ENCODE measurements around the gene CAT. TPM values are rescaled to one million over a fixed set of nuclear protein-coding genes. Genes with fewer than 3 reads are reported as not detected.

The CAT gene
- total RNA-seq, 3 donors from 2014 or later: 75.7 to 111 (median 89.5) TPM

DNA sequence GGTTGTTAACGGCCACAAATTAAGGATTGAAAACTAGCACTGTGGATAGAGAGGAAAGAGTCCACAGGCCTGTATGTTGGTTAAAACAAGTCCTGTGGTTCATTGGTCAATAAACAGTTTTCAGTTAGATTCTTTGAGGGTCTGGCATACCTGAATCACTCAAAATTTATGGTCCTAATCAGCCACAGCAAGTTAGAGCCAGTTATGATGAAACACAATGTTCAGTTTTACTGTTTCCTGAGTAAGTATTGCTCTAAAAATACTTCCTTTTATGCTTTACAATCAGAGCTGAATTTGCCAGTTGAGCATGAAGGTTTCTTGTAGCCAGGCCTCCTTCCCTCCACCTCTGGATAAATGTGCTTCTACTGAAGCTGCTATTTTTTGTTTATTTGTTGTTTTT is 12.9 kb upstream of the CAT start:
- Histone ChIP-seq H3K9me3 (no peaks in the 10 kb centered on the region), H3K4me1 (ENCODE audit: low read depth) (no peaks in the 10 kb centered on the region)

DNA sequence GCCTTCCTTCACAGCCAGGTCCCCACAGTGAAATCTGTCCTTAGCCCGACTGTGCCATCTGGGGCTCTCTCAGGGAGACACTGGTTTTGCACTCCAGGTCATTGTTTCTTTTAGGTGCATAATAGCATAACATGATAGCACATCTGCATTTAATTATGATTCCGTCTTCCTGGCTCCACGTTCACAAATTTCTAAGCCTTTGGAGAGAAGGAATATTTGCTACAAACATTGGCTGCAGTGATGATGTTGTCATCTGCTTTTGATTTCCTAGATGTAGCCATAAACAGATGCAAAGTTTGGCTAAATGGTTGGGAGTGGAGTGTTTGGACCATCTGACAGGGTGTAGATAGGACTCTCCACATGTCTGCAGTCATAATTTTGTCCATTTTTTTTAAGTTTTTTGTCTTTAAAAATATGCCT is 12.0 kb upstream of the CAT start:
- intact Hi-C loops (cut with DNase I, micrococcal nuclease): no loop called here
- no peaks in the 10 kb centered on the region for H3K9me3 ChIP-seq
- DNase-seq: no peak
- TF ChIP-seq, protein P1, sequence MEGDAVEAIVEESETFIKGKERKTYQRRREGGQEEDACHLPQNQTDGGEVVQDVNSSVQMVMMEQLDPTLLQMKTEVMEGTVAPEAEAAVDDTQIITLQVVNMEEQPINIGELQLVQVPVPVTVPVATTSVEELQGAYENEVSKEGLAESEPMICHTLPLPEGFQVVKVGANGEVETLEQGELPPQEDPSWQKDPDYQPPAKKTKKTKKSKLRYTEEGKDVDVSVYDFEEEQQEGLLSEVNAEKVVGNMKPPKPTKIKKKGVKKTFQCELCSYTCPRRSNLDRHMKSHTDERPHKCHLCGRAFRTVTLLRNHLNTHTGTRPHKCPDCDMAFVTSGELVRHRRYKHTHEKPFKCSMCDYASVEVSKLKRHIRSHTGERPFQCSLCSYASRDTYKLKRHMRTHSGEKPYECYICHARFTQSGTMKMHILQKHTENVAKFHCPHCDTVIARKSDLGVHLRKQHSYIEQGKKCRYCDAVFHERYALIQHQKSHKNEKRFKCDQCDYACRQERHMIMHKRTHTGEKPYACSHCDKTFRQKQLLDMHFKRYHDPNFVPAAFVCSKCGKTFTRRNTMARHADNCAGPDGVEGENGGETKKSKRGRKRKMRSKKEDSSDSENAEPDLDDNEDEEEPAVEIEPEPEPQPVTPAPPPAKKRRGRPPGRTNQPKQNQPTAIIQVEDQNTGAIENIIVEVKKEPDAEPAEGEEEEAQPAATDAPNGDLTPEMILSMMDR (IDR thresholded peaks at IDR 0.05): no peak
- no peaks in the 10 kb centered on the region for H3K4me1 ChIP-seq (ENCODE audit: low read depth)
- H3K4me3 ChIP-seq: no peak overlapping the region
- no peak for ATAC-seq
- no peaks in the 10 kb centered on the region for H3K36me3 ChIP-seq (ENCODE audit: low read depth)

More for the DNA sequence above, 12.9 kb upstream of the CAT start:
- intact Hi-C loops (cut with DNase I, micrococcal nuclease): no loop called here
- Histone ChIP-seq H3K36me3 (ENCODE audit: low read depth) (no peaks in the 10 kb centered on the region), H3K4me3 (no peak overlapping the region)
- TF ChIP-seq, protein P1 (IDR thresholded peaks at IDR 0.05): no peak
- DNase-seq: no peak
- ATAC-seq: no peak

DNA sequence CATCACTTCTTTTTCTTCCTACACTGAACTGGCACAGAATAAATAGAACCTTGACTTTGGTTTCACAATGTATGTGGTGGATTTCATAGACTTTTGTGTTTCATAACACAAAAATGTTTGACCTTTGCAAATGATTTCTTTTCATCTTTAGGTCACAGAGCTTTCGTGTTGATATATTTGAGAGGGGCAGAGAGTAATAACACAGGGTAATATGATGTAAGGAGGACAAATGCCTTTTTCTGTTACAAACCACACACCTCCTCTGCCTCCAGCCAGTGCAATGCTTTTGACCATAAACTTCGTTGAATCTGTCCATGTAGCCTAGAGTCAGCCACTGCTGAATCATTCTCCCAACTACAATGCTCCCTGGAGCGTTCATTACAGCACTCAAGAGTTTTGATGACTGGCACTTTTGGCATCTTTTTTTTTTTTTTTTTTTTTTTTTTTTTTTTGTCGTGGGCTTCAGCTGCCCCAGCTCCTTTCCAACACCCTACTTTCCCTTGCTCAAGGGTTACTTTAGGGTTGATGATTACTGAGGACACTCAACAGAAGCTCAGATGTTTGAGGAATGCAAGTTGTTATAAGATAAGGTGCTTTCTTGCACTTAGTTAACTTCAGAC is 11.4 kb upstream of the CAT start:
- H3K4me1 ChIP-seq (ENCODE audit: low read depth): no peaks in the 10 kb centered on the region
- no peaks in the 10 kb centered on the region for H3K36me3 ChIP-seq (ENCODE audit: low read depth)
- no peak for DNase-seq
- H3K9me3 ChIP-seq: no peaks in the 10 kb centered on the region
- no peak for ATAC-seq
- intact Hi-C loops (cut with DNase I, micrococcal nuclease): no loop called here
- no peak overlapping the region for H3K4me3 ChIP-seq
- TF ChIP-seq, protein P1 (IDR thresholded peaks at IDR 0.05): no peak

DNA sequence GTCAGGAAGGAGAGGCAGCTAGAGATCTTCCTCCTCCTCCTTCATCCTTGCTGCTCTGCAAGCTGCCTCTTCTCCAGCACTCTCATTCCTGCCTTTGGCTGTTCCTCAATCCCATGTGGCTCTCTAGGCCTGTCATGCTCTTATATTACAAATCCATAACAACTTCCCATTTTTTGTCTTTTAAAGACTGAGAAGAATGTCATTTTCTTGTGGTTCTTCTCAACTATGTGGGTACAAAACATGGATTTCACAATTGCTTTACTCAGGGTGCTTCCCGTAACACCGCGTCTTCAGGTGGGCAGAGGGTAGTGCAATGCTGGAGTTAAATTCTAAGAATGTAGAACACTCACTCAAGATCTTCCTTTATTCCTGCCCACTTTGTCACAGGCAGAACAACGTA is 6.8 kb upstream of the CAT start:
- TF ChIP-seq, protein P1 (IDR thresholded peaks at IDR 0.05): no peak
- no peaks in the 10 kb centered on the region for H3K9me3 ChIP-seq
- intact Hi-C loops (cut with DNase I, micrococcal nuclease): no loop called here
- no peak for DNase-seq
- H3K4me1 ChIP-seq (ENCODE audit: low read depth): no peaks in the 10 kb centered on the region
- H3K36me3 ChIP-seq (ENCODE audit: low read depth): no peaks in the 10 kb centered on the region
- no peak overlapping the region for H3K4me3 ChIP-seq
- no peak for ATAC-seq

DNA sequence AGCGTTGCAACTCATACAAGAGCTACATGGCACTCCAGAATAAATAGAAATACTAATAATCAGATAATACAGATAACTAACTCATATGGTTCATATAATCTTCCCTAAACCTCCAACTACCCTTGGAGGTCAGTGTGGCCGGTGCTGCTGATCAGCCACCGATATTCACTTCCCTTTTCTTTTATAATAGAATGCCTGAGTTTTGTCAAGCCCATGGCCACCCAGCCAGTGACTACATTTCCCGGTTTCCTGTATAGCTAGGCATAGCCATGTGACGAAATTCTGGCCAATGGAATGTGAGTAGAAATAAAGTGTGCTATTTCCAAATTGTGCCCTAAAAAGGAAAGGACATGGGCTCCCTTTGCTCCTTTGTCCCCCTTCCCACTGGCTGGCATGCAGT is 5.9 kb upstream of the CAT start:
- no peaks in the 10 kb centered on the region for H3K36me3 ChIP-seq (ENCODE audit: low read depth)
- H3K4me3 ChIP-seq: no peak overlapping the region
- no peak for DNase-seq
- H3K4me1 ChIP-seq (ENCODE audit: low read depth): no peaks in the 10 kb centered on the region
- TF ChIP-seq, protein P1 (IDR thresholded peaks at IDR 0.05): no peak
- H3K9me3 ChIP-seq: no peaks in the 10 kb centered on the region
- intact Hi-C loops (cut with DNase I, micrococcal nuclease): no loop called here
- no peak for ATAC-seq

DNA sequence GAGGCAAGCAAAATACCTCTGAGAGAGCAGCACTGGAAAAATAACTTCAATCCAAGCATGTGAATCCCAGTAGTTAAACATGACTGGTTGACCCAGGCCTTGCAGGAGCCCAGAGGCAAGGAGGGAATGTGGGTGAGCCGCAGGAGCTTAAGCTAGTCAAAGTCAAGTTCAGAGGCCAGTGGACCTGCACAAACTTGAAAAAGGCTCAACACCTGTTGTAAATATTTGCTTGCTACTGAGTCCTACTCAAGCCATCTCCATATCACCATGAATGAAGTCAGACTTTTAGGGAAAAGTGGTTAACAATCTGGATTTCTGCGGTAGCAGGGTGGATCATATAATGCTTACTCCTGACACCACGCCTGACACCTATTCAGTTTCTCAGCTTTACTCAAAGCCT is 4.8 kb upstream of the CAT start:
- no peak for ATAC-seq
- intact Hi-C loops (cut with DNase I, micrococcal nuclease): no loop called here

More for the DNA sequence above, 4.8 kb upstream of the CAT start:
- no peak for DNase-seq
- H3K4me1 ChIP-seq (ENCODE audit: low read depth): peaks cover 4% of the 10 kb centered on the region
- H3K36me3 ChIP-seq (ENCODE audit: low read depth): no peaks in the 10 kb centered on the region
- no peaks in the 10 kb centered on the region for H3K9me3 ChIP-seq
- TF ChIP-seq, protein P1 (IDR thresholded peaks at IDR 0.05): no peak
- no peak overlapping the region for H3K4me3 ChIP-seq

Data from mucosa of descending colon (tissue), 3 donors.